Stomach (tissue), 4 donors: Measurements from ENCODE around the gene DRD4.

Experiments
- CTCF ChIP-seq, 7 experiments: fragments of 450-650 bp in 4 of 7; fragments of 200-600 bp in 3 of 7; sonication (generic) in 3 of 7; IDR thresholded peaks; one replicate each; pipeline ENCODE4 v1.5.1; 2016 to 2019; ENCODE audit warnings: antibody characterized with exemption in 7 of 7, control low read depth in 2 of 7, mild to moderate bottlenecking in 1 of 7
- EP300 ChIP-seq: sonication (generic); formaldehyde crosslinking; IDR thresholded peaks from one replicate; pipeline ENCODE4 v1.6.1; 2017; ENCODE audit warnings: antibody characterized with exemption
- POLR2A ChIP-seq, 4 donors: fragments of 450-650 bp; IDR thresholded peaks; one replicate each; pipeline ENCODE4 v1.6.1; 2016; ENCODE audit warnings: antibody characterized with exemption in 4 of 4, control low read depth in 2 of 4, mild to moderate bottlenecking in 1 of 4, moderate library complexity in 1 of 4
- POLR2AphosphoS5 ChIP-seq, 3 donors: sonication (generic); formaldehyde crosslinking; IDR thresholded peaks; one replicate each; pipeline ENCODE4 v1.6.1; 2016; ENCODE audit warnings: antibody characterized with exemption in 3 of 3

GRCh38 chr11:601573-602245, 35.4 kb upstream of the DRD4 start:
- TF ChIP-seq POLR2AphosphoS5 (IDR thresholded peaks at IDR 0.05) (no peak), CTCF (IDR thresholded peaks at IDR 0.05) (no peak), POLR2A (IDR thresholded peaks at IDR 0.05) (no peak), EP300 (no peak)
